Fibroblast of lung (primary cell): ENCODE data around the gene ING2.
A peak's percentile ranks its signal among the peaks of the same experiment; 100 is the strongest.

Experiments
- CTCF ChIP-seq, 2 donors: IDR thresholded peaks in 1 of 2; conservative IDR thresholded peaks in 1 of 2; 1 replicate in 1 of 2; 2 replicates in 1 of 2; pipeline ENCODE4 v1.5.1; 2011 to 2012; ENCODE audit warnings: low read length in 2 of 2, control low read depth in 1 of 2, inconsistent platforms in 1 of 2, low read depth in 1 of 2, mild to moderate bottlenecking in 1 of 2
- EZH2 ChIP-seq: IDR thresholded peaks from 2 replicates; pipeline ENCODE4 v1.5.1; 2012; ENCODE audit warnings: low read length, control low read depth, mild to moderate bottlenecking; ENCODE audit errors: missing control alignments

GRCh38 chr4:183471946-183472708 lies 32.7 kb upstream of the ING2 start:
- peak; percentile 87 to 92 for TF ChIP-seq CTCF (conservative IDR thresholded peaks at IDR 0.05 in 1 of 2, IDR thresholded peaks at IDR 0.05 in 1 of 2; ENCODE audit: low read depth in 1 of 2, low read length in 2 of 2)
- no peak for TF ChIP-seq EZH2
